K562 (cell line): Measurements from ENCODE around the gene SSTR1. TPM values are rescaled to one million over a fixed set of nuclear protein-coding genes. Genes with fewer than 3 reads are reported as not detected.

Experiments used
- ATAC-seq: fragments of 200-7000 bp; cut with Tn5 transposase; 3 replicates; pipeline ENCODE4 v1.9.1; 2020; ENCODE audit warnings: moderate library complexity
- BruUV-seq: library from RNA; stranded (reverse); fragments of 400-500 nt; replicated peaks from 2 replicates; lab custom pipeline; 2021; lab: Mats Ljungman, UMichigan
- CTCF ChIA-PET: fragments of 300-600 bp; formaldehyde crosslinking; extraction: SDS; loops from one replicate; lab custom pipeline; 2021; ENCODE audit warnings: low intra/inter-chr PET ratio; lab: Yijun Ruan, JAX
- POLR2A ChIA-PET: fragments of 300-600, 350-650 bp; sonication (Branson Sonifier 250); formaldehyde crosslinking; extraction: SDS; loops from one replicate; lab custom pipeline; 2021; ENCODE audit warnings: antibody characterized with exemption, inconsistent platforms; lab: Yijun Ruan, JAX
- DNase-seq, 4 experiments: peaks; one replicate each; pipeline versions ENCODE4 v3.0.0 to v3.0.0-alpha.2; 2011 to 2018; ENCODE audit warnings: low spot score in 3 of 4, mixed read lengths in 3 of 4; ENCODE audit errors: extremely low read depth in 1 of 4
- FAIRE-seq: peaks from 2 replicates; lab custom pipeline; 2011; peaks lifted over from hg19 to GRCh38; lab: Jason Lieb, UNC
- H2AFZ ChIP-seq: 2 replicates; pipeline ENCODE4 v1.6.0; 2011; ENCODE audit warnings: low read depth, low read length, control low read depth, inconsistent platforms
- H3K27ac ChIP-seq: fragments of 200-600 bp; 3 replicates; pipeline ENCODE4 v1.8.0; 2011; ENCODE audit warnings: low read depth, mild to moderate bottlenecking, control low read depth, inconsistent platforms, low read length, moderate library complexity, mixed read lengths; ENCODE audit errors: extremely low read depth
- H3K27me3 ChIP-seq, 2 experiments: fragments of 300-600 bp in 1 of 2; 2 replicates in 1 of 2; 3 replicates in 1 of 2; pipeline versions ENCODE4 v1.6.0 to v1.8.0; 2011; ENCODE audit warnings: inconsistent platforms in 2 of 2, low read length in 2 of 2, mild to moderate bottlenecking in 1 of 2, mixed read lengths in 1 of 2, moderate library complexity in 1 of 2; ENCODE audit not compliant: control insufficient read depth in 2 of 2, insufficient read depth in 2 of 2
- H3K36me3 ChIP-seq: fragments of 300-600 bp; 3 replicates; pipeline ENCODE4 v1.8.0; 2011; ENCODE audit warnings: mild to moderate bottlenecking, low read length, inconsistent platforms; ENCODE audit not compliant: control insufficient read depth, insufficient read depth
- H3K4me1 ChIP-seq, 2 experiments: fragments of 200-600 bp in 1 of 2; replicated peaks in 1 of 2; 2 replicates in 1 of 2; 3 replicates in 1 of 2; pipeline versions ENCODE4 v1.5.1 to v1.8.0; 2011; ENCODE audit warnings: inconsistent platforms in 2 of 2, low read length in 2 of 2, mild to moderate bottlenecking in 1 of 2, mixed read lengths in 1 of 2, moderate library complexity in 1 of 2; ENCODE audit not compliant: control insufficient read depth in 2 of 2, insufficient read depth in 2 of 2
- H3K4me2 ChIP-seq: 2 replicates; pipeline ENCODE4 v1.6.1; 2011; ENCODE audit warnings: low read length, control low read depth, inconsistent platforms, mixed read lengths; ENCODE audit not compliant: insufficient read depth
- H3K4me3 ChIP-seq: fragments of 200-600 bp; sonication (generic), shearing (Covaris generic); 2 replicates; pipeline ENCODE4 v1.5.1; 2016; ENCODE audit warnings: control low read depth, inconsistent platforms
- H3K79me2 ChIP-seq: fragments of 200-600 bp; 3 replicates; pipeline ENCODE4 v1.8.0; 2011; ENCODE audit warnings: low read length, inconsistent platforms; ENCODE audit not compliant: control insufficient read depth, insufficient read depth
- H3K9ac ChIP-seq, 2 experiments: 2 replicates each; pipeline versions ENCODE4 v1.6.0 to v1.6.1; 2011; ENCODE audit warnings: low read depth in 2 of 2, low read length in 2 of 2, control low read depth in 1 of 2, inconsistent platforms in 1 of 2, mild to moderate bottlenecking in 1 of 2, mixed read lengths in 1 of 2; ENCODE audit not compliant: insufficient read depth in 1 of 2
- H3K9me1 ChIP-seq: one replicate; pipeline ENCODE4 v1.6.0; 2011; ENCODE audit warnings: inconsistent platforms, mild to moderate bottlenecking, low read length, moderate library complexity; ENCODE audit not compliant: control insufficient read depth, insufficient read depth
- H3K9me3 ChIP-seq: replicated peaks from 2 replicates; pipeline ENCODE4 v1.5.1; 2011; ENCODE audit warnings: low read depth, low read length, inconsistent platforms; ENCODE audit not compliant: control insufficient read depth, insufficient read depth
- H4K20me1 ChIP-seq: replicated peaks from 2 replicates; pipeline ENCODE4 v1.6.1; 2011; ENCODE audit warnings: low read length, inconsistent platforms, mixed read lengths; ENCODE audit not compliant: control insufficient read depth, insufficient read depth
- ARID1B ChIP-seq: fragments of 450-650 bp; IDR thresholded peaks from 2 replicates; pipeline ENCODE4 v1.6.1; 2016; ENCODE audit warnings: antibody characterized with exemption, mild to moderate bottlenecking, inconsistent platforms
- CCNT2 ChIP-seq: IDR thresholded peaks from 2 replicates; pipeline ENCODE4 v1.6.1; 2011; ENCODE audit warnings: borderline replicate concordance, low read depth, mild to moderate bottlenecking, moderate library complexity, mixed read lengths, low read length; ENCODE audit not compliant: insufficient read length; ENCODE audit errors: extremely low read depth
- CHD1 ChIP-seq: fragments of 200-600 bp; sonication (generic); IDR thresholded peaks from one replicate; pipeline ENCODE4 v1.6.1; 2012; ENCODE audit warnings: mild to moderate bottlenecking, moderate library complexity, low read length, inconsistent platforms
- CXXC5 ChIP-seq: fragments of 250-450 bp; sonication (Bioruptor Pico); IDR thresholded peaks from 2 replicates; pipeline ENCODE4 v1.8.0; 2022; ENCODE audit warnings: inconsistent platforms, mild to moderate bottlenecking, moderate library complexity
- EGR1 ChIP-seq: fragments of 450-650 bp; conservative IDR thresholded peaks from 2 replicates; pipeline ENCODE4 v1.6.1; 2017; ENCODE audit warnings: mild to moderate bottlenecking
- FOS ChIP-seq: IDR thresholded peaks from 3 replicates; pipeline ENCODE4 v1.6.1; 2011; ENCODE audit not compliant: insufficient read length; ENCODE audit errors: extremely low read depth
- FOXJ3 ChIP-seq: sonication (generic); formaldehyde crosslinking; IDR thresholded peaks from 2 replicates; pipeline ENCODE4 v1.4.0; 2020; ENCODE audit warnings: mild to moderate bottlenecking, missing genetic modification reagents
- GTF2A2 ChIP-seq: IDR thresholded peaks from 2 replicates; pipeline ENCODE4 v1.6.1; 2016; ENCODE audit warnings: mild to moderate bottlenecking, missing genetic modification characterization, missing compliant biosample characterization
- HDAC3 ChIP-seq: fragments of 450-650 bp; IDR thresholded peaks from 2 replicates; pipeline ENCODE4 v1.6.1; 2018; ENCODE audit warnings: borderline replicate concordance, mild to moderate bottlenecking, moderate library complexity; ENCODE audit not compliant: partially characterized antibody
- HINFP ChIP-seq: fragments of 450-650 bp; conservative IDR thresholded peaks from 2 replicates; pipeline ENCODE4 v1.6.1; 2016; ENCODE audit warnings: missing genetic modification characterization, low read depth, mild to moderate bottlenecking, control low read depth, missing compliant biosample characterization
- MLLT1 ChIP-seq, 2 experiments: fragments of 450-650 bp; IDR thresholded peaks; 2 replicates each; pipeline ENCODE4 v1.6.1; 2016
- NRF1 ChIP-seq, 2 experiments: fragments of 450-650 bp; IDR thresholded peaks in 1 of 2; conservative IDR thresholded peaks in 1 of 2; 2 replicates each; pipeline ENCODE4 v1.6.1; 2014; ENCODE audit warnings: mild to moderate bottlenecking in 2 of 2
- PREB ChIP-seq: sonication (generic); formaldehyde crosslinking; IDR thresholded peaks from 2 replicates; pipeline ENCODE4 v1.8.1; 2023; ENCODE audit warnings: mild to moderate bottlenecking, missing genetic modification reagents
- PTRF ChIP-seq: fragments of 450-650 bp; IDR thresholded peaks from 2 replicates; pipeline ENCODE4 v1.6.1; 2016; ENCODE audit warnings: mild to moderate bottlenecking, missing genetic modification characterization, missing compliant biosample characterization
- SIN3B ChIP-seq: fragments of 450-650 bp; IDR thresholded peaks from 2 replicates; pipeline ENCODE4 v1.6.1; 2017; ENCODE audit warnings: low read depth, mild to moderate bottlenecking, moderate library complexity
- ZC3H8 ChIP-seq: fragments of 450-650 bp; IDR thresholded peaks from 2 replicates; pipeline ENCODE4 v1.6.1; 2017
- ZFX ChIP-seq: sonication (generic); formaldehyde crosslinking; IDR thresholded peaks from 2 replicates; pipeline ENCODE4 v1.8.0; 2022; ENCODE audit warnings: mild to moderate bottlenecking, missing genetic modification reagents, moderate library complexity
- WGBS: fragments of 100-300 bp; shearing (Covaris generic); methylation state at CpG from one replicate; pipeline ENCODE4 v1.1.6; 2016; ENCODE audit warnings: low coverage, mixed read lengths; ENCODE audit not compliant: insufficient coverage; ENCODE audit errors: missing lambda C conversion rate; 5-methylcytosine and 5-hydroxymethylcytosine counted together
- in situ Hi-C: fragments of 300-500 bp; cut with MboI; formaldehyde crosslinking; loops from 4 replicates; pipeline ENCODE4 v1.15.0; 2018; ENCODE audit warnings: inconsistent platforms, mixed read lengths
- intact Hi-C: fragments of 100-400 bp; cut with micrococcal nuclease; formaldehyde crosslinking; loops from 2 replicates; pipeline ENCODE4 v1.14.2; 2022
- polyA plus RNA-seq, 8 experiments: library from polyadenylated mRNA; depleted of rRNA in 4 of 8; stranded (reverse) in 5 of 8; unstranded in 3 of 8; fragments of >200 nt; fragmentation: Nextera tagmentation in 2 of 8; fragmentation: Illumina TruSeq in 1 of 8; extraction: Ambion mirVana in 2 of 8; extraction: Trizol in 1 of 8; gene quantifications; 2 replicates each; pipeline versions ENCODE4 v1.2.1 to v1.2.3, GENCODE V29; 2011 to 2014; ENCODE audit warnings: inconsistent platforms in 1 of 8, missing spikeins in 1 of 8
- total RNA-seq, 7 experiments: library from RNA; depleted of rRNA in 6 of 7; stranded (reverse); fragments of >200 nt in 6 of 7; fragmentation: Illumina TruSeq in 2 of 7; extraction: Trizol in 2 of 7; gene quantifications; 2 replicates each; pipeline versions ENCODE4 v1.2.1 to v1.2.3, GENCODE V29; 2011 to 2021; ENCODE audit warnings: low replicate concordance in 1 of 7
- TF ChIP-seq, protein P1 (sequence below): fragments of 250-450 bp; sonication (Bioruptor Pico); IDR thresholded peaks from 2 replicates; pipeline ENCODE4 v1.5.0; 2022; ENCODE audit warnings: mild to moderate bottlenecking
- TF ChIP-seq, protein P2 (sequence below): fragments of 250-450 bp; sonication (Bioruptor Pico); IDR thresholded peaks from 2 replicates; pipeline ENCODE4 v1.8.0; 2021; ENCODE audit warnings: moderate library complexity, mild to moderate bottlenecking, inconsistent platforms

Gene SSTR1
- total and polyA plus RNA-seq, 9 of the 15 experiments (the other 6 are each of a cell fraction or from before 2014, with no cell fraction given) = not detected

DNA sequence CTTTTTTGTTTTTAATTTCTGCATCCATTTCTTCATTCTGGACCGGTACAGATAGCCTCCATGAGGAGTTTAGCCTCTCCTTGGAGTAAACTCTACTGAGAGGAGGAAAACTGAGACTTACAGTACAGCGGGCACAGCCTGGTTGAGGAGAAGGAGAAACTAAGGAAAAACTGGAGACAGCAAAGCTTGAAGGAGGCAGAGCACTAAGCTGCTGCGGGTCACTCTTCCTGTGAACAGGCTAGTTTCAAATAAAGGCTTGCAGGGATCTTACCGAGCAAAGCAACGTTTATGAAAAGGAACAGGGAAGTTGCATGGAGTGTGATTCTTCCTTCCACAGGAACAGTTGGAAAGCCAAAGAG lies 348 bp upstream of the SSTR1 start:
- no peaks in the 10 kb centered on the region for H3K36me3 ChIP-seq
- no peaks in the 10 kb centered on the region for H3K9me3 ChIP-seq
- DNase-seq (no peak), ATAC-seq (no peak), FAIRE-seq (no peak)
- H2AFZ ChIP-seq = no peak overlapping the region
- H3K9me1 ChIP-seq = no peaks in the 10 kb centered on the region
- no peak for TF ChIP-seq GTF2A2 (tag)
- no peak for TF ChIP-seq CXXC5
- no peak for TF ChIP-seq MLLT1 (IDR thresholded peaks at IDR 0.05)
- no peak for TF ChIP-seq ZFX (CRISPR knock-in tag)
- TF ChIP-seq SIN3B = no peak
- TF ChIP-seq CHD1 = no peak
- TF ChIP-seq, protein P1, sequence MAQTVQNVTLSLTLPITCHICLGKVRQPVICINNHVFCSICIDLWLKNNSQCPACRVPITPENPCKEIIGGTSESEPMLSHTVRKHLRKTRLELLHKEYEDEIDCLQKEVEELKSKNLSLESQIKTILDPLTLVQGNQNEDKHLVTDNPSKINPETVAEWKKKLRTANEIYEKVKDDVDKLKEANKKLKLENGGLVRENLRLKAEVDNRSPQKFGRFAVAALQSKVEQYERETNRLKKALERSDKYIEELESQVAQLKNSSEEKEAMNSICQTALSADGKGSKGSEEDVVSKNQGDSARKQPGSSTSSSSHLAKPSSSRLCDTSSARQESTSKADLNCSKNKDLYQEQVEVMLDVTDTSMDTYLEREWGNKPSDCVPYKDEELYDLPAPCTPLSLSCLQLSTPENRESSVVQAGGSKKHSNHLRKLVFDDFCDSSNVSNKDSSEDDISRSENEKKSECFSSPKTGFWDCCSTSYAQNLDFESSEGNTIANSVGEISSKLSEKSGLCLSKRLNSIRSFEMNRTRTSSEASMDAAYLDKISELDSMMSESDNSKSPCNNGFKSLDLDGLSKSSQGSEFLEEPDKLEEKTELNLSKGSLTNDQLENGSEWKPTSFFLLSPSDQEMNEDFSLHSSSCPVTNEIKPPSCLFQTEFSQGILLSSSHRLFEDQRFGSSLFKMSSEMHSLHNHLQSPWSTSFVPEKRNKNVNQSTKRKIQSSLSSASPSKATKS = no peak
- no peak for TF ChIP-seq CCNT2
- TF ChIP-seq PTRF (tag) = no peak
- no peak for TF ChIP-seq FOXJ3 (CRISPR knock-in tag)
- TF ChIP-seq HINFP (tag) = no peak
- no peak for TF ChIP-seq ZC3H8
- no peak for TF ChIP-seq HDAC3
- TF ChIP-seq, protein P2, sequence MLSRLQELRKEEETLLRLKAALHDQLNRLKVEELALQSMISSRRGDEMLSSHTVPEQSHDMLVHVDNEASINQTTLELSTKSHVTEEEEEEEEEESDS = no peak
- TF ChIP-seq PREB (CRISPR knock-in tag) = no peak
- TF ChIP-seq NRF1 (conservative IDR thresholded peaks at IDR 0.05 in 1 of 2, IDR thresholded peaks at IDR 0.05 in 1 of 2) = no peak
- TF ChIP-seq ARID1B = no peak
- TF ChIP-seq EGR1 = no peak
- TF ChIP-seq FOS = no peak
- in situ Hi-C loops (no loop called here), intact Hi-C loops (no loop called here)
- no peaks in the 10 kb centered on the region for H4K20me1 ChIP-seq
- H3K9ac ChIP-seq = no peak overlapping the region
- H3K27me3 ChIP-seq = no peaks in the 10 kb centered on the region
- no peak overlapping the region for H3K4me2 ChIP-seq
- no peaks in the 10 kb centered on the region for H3K79me2 ChIP-seq
- ChIA-PET POLR2A (no interaction called here), CTCF (no interaction called here)
- H3K4me3 ChIP-seq = no peak overlapping the region
- 0% methylated on average over 5 of the region's 5 CpGs for WGBS
- no TSS peak for BruUV-seq
- H3K27ac ChIP-seq = no peak overlapping the region
- no peaks in the 10 kb centered on the region for H3K4me1 ChIP-seq
